Measurements from ENCODE around the gene PLA2G3.

Gene PLA2G3

GRCh38 chr22:31099841-31100761, 40.2 kb downstream of the PLA2G3 start:
- Histone ChIP-seq H3F3A (ENCODE audit: low read depth) (no peaks in the 10 kb centered on the region), H3K9ac (ENCODE audit: low read depth, low read length, poor library complexity, severe bottlenecking) (no peak overlapping the region), H3K9me2 (replicated peaks; ENCODE audit: low read depth, low read length) (no peaks in the 10 kb centered on the region), H3K4me1 (ENCODE audit: insufficient read depth, low read length, poor library complexity, severe bottlenecking) (peaks cover 3% of the 10 kb centered on the region), H3K4me3 (ENCODE audit: low read length, poor library complexity, severe bottlenecking) (no peak overlapping the region), H3K9me3 (ENCODE audit: insufficient read depth, low read depth, low read length) (no peaks in the 10 kb centered on the region), H3K79me2 (ENCODE audit: insufficient read depth, low read length) (no peaks in the 10 kb centered on the region), H4K20me1 (ENCODE audit: insufficient read depth, low read length, poor library complexity, severe bottlenecking) (no peaks in the 10 kb centered on the region), H3K27me3 (ENCODE audit: insufficient read depth, low read length, poor library complexity, severe bottlenecking) (no peaks in the 10 kb centered on the region), H2AFZ (ENCODE audit: low read length) (no peak overlapping the region), H3K36me3 (ENCODE audit: insufficient read depth, low read length) (peaks cover 33% of the 10 kb centered on the region; the same call in 1 of the 2 replicates), H3K4me2 (ENCODE audit: low read depth, low read length, poor library complexity, severe bottlenecking) (no peak overlapping the region)
- TF ChIP-seq EZH2phosphoT487 (IDR thresholded peaks at IDR 0.05; ENCODE audit: borderline replicate concordance) = no peak
- TF ChIP-seq, protein P1, sequence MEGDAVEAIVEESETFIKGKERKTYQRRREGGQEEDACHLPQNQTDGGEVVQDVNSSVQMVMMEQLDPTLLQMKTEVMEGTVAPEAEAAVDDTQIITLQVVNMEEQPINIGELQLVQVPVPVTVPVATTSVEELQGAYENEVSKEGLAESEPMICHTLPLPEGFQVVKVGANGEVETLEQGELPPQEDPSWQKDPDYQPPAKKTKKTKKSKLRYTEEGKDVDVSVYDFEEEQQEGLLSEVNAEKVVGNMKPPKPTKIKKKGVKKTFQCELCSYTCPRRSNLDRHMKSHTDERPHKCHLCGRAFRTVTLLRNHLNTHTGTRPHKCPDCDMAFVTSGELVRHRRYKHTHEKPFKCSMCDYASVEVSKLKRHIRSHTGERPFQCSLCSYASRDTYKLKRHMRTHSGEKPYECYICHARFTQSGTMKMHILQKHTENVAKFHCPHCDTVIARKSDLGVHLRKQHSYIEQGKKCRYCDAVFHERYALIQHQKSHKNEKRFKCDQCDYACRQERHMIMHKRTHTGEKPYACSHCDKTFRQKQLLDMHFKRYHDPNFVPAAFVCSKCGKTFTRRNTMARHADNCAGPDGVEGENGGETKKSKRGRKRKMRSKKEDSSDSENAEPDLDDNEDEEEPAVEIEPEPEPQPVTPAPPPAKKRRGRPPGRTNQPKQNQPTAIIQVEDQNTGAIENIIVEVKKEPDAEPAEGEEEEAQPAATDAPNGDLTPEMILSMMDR (conservative IDR thresholded peaks at IDR 0.05; ENCODE audit: low read length) = no peak

DNA sequence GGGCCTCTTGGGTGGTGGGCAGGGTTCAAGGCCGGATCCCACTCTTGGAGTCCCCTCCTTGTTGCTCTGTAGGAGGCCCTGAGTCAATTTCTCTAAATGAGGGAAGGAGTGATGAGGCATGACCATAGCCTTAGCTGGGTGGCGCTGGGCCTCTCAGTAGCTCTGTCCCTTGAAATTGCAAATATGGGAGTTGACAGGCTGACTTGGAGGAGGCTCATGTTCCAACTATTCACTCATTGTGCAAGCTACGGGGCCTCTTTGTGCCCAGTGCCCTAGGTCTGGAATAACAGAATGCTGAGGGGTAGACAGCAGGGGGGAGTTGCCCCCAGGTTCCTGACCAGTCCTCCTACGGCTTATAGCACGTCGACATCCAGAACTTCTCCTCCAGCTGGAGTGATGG, 40.9 kb downstream of the PLA2G3 start:
- no peak overlapping the region for H2AFZ ChIP-seq (ENCODE audit: low read length)
- no peak overlapping the region for H3K4me3 ChIP-seq (ENCODE audit: low read length, poor library complexity, severe bottlenecking)
- no peaks in the 10 kb centered on the region for H4K20me1 ChIP-seq (ENCODE audit: insufficient read depth, low read length, poor library complexity, severe bottlenecking)
- no peaks in the 10 kb centered on the region for H3K9me3 ChIP-seq (ENCODE audit: insufficient read depth, low read depth, low read length)
- H3K79me2 ChIP-seq (ENCODE audit: insufficient read depth, low read length) = no peaks in the 10 kb centered on the region
- H3K9ac ChIP-seq (ENCODE audit: low read depth, low read length, poor library complexity, severe bottlenecking) = no peak overlapping the region
- H3K4me1 ChIP-seq (ENCODE audit: insufficient read depth, low read length, poor library complexity, severe bottlenecking) = peaks cover 3% of the 10 kb centered on the region
- H3K4me2 ChIP-seq (ENCODE audit: low read depth, low read length, poor library complexity, severe bottlenecking) = no peak overlapping the region
- peaks cover 38% of the 10 kb centered on the region; the same call in 1 of the 2 replicates for H3K36me3 ChIP-seq (ENCODE audit: insufficient read depth, low read length)
- H3K9me2 ChIP-seq (replicated peaks; ENCODE audit: low read depth, low read length) = no peaks in the 10 kb centered on the region
- no peak for TF ChIP-seq EZH2phosphoT487 (IDR thresholded peaks at IDR 0.05; ENCODE audit: borderline replicate concordance)
- TF ChIP-seq, protein P1 (conservative IDR thresholded peaks at IDR 0.05; ENCODE audit: low read length) = no peak
- no peaks in the 10 kb centered on the region for H3F3A ChIP-seq (ENCODE audit: low read depth)
- H3K27me3 ChIP-seq (ENCODE audit: insufficient read depth, low read length, poor library complexity, severe bottlenecking) = no peaks in the 10 kb centered on the region

- peaks cover 38% of the 10 kb centered on the region; the same call in 1 of the 2 replicates for H3K36me3 ChIP-seq (ENCODE audit: insufficient read depth, low read length)
- no peak overlapping the region for H2AFZ ChIP-seq (ENCODE audit: low read length)
These were observed 41.6 kb downstream of the PLA2G3 start for GRCh38 chr22:31098632-31099110.

More at GRCh38 chr22:31098632-31099110, 41.6 kb downstream of the PLA2G3 start:
- H3K79me2 ChIP-seq (ENCODE audit: insufficient read depth, low read length) = no peaks in the 10 kb centered on the region
- no peaks in the 10 kb centered on the region for H3K27me3 ChIP-seq (ENCODE audit: insufficient read depth, low read length, poor library complexity, severe bottlenecking)
- H3K4me1 ChIP-seq (ENCODE audit: insufficient read depth, low read length, poor library complexity, severe bottlenecking) = peaks cover 1% of the 10 kb centered on the region
- H3F3A ChIP-seq (ENCODE audit: low read depth) = no peaks in the 10 kb centered on the region
- H3K4me3 ChIP-seq (ENCODE audit: low read length, poor library complexity, severe bottlenecking) = no peak overlapping the region
- TF ChIP-seq, protein P1 (conservative IDR thresholded peaks at IDR 0.05; ENCODE audit: low read length) = no peak
- no peak for TF ChIP-seq EZH2phosphoT487 (IDR thresholded peaks at IDR 0.05; ENCODE audit: borderline replicate concordance)
- no peak overlapping the region for H3K9ac ChIP-seq (ENCODE audit: low read depth, low read length, poor library complexity, severe bottlenecking)
- H3K9me2 ChIP-seq (replicated peaks; ENCODE audit: low read depth, low read length) = no peaks in the 10 kb centered on the region
- no peaks in the 10 kb centered on the region for H4K20me1 ChIP-seq (ENCODE audit: insufficient read depth, low read length, poor library complexity, severe bottlenecking)
- H3K4me2 ChIP-seq (ENCODE audit: low read depth, low read length, poor library complexity, severe bottlenecking) = no peak overlapping the region
- H3K9me3 ChIP-seq (ENCODE audit: insufficient read depth, low read depth, low read length) = no peaks in the 10 kb centered on the region
